ENCODE results near the gene TCF7L2. TPM values are rescaled to one million over a fixed set of nuclear protein-coding genes. Genes with fewer than 3 reads are reported as not detected.
A peak's percentile ranks its signal among the peaks of the same experiment; 100 is the strongest.

The TCF7L2 gene
- total and polyA plus RNA-seq, 9 of the 15 experiments (the other 6 are each of a cell fraction or from before 2014, with no cell fraction given), result 0.32 to 2.8 (median 0.92) TPM

GRCh38 chr10:112963835-112964234, 13.8 kb downstream of the TCF7L2 start (continued):
- TF ChIP-seq CBX5 (IDR thresholded peaks at IDR 0.05; ENCODE audit: borderline replicate concordance, low read depth) (no peak), ATF3 (IDR thresholded peaks at IDR 0.05) (peak; percentile 72), ATF3 (CRISPR knock-in tag; conservative IDR thresholded peaks at IDR 0.05) (no peak), RBM14 (IDR thresholded peaks at IDR 0.05; ENCODE audit: borderline replicate concordance, insufficient read depth, low read depth, low read length) (no peak), BRCA1 (IDR thresholded peaks at IDR 0.05) (no peak), BRCA1 (CRISPR knock-in tag; IDR thresholded peaks at IDR 0.05) (no peak), CC2D1A (IDR thresholded peaks at IDR 0.05) (no peak), ATF2 (CRISPR knock-in tag; IDR thresholded peaks at IDR 0.05) (no peak), JUND (IDR thresholded peaks at IDR 0.05; ENCODE audit: borderline replicate concordance, low read depth, low read length) (peak; percentile 78), JUND (tag; IDR thresholded peaks at IDR 0.05; ENCODE audit: borderline replicate concordance, low read depth, low read length) (peak; percentile 68; the same call in 2 of the 3 replicates), PKNOX1 (IDR thresholded peaks at IDR 0.05) (peak; percentile 32; the same call in 1 of the 2 replicates), ZNF408 (CRISPR knock-in tag; IDR thresholded peaks at IDR 0.05; ENCODE audit: low read depth) (no peak), ZNF143 (CRISPR knock-in tag; IDR thresholded peaks at IDR 0.05) (no peak), ZNF512 (tag; IDR thresholded peaks at IDR 0.05) (no peak), SIN3B (IDR thresholded peaks at IDR 0.05; ENCODE audit: low read depth) (no peak), NFE2L1 (tag; IDR thresholded peaks at IDR 0.05; ENCODE audit: borderline replicate concordance, low read depth) (no peak)
